OCI-LY7 (cell line): ENCODE data around the gene AATF.

ENCODE experiments used
- CTCF ChIP-seq: fragments of 200-600 bp; sonication (generic); conservative IDR thresholded peaks from 2 replicates; pipeline ENCODE4 v1.5.1; 2014; ENCODE audit warnings: mild to moderate bottlenecking, antibody characterized with exemption, low read length, moderate library complexity, mixed read lengths
- EZH2phosphoT487 ChIP-seq: fragments of 200-600 bp; sonication (generic); IDR thresholded peaks from 2 replicates; pipeline ENCODE4 v1.6.1; 2018; ENCODE audit warnings: low read depth, borderline replicate concordance, mild to moderate bottlenecking, mixed run types, antibody characterized with exemption, low read length, moderate library complexity, mixed read lengths

- TF ChIP-seq CTCF (no peak), EZH2phosphoT487 (no peak)
These were observed 71.0 kb downstream of the AATF start for GRCh38 chr17:37019741-37020129.
